Kidney (tissue), 14 donors: ENCODE data around the gene PMIS2. TPM values are rescaled to one million over a fixed set of nuclear protein-coding genes. Genes with fewer than 3 reads are reported as not detected.

ENCODE experiments used
- DNase-seq, 5 donors: peaks; one replicate each; pipeline ENCODE4 v3.0.0-alpha.2; 2013 to 2020
- FAIRE-seq: peaks from 2 replicates; lab custom pipeline; 2012; peaks lifted over from hg19 to GRCh38; lab: Jason Lieb, UNC
- H3K27ac ChIP-seq, 2 donors: one replicate each; pipeline ENCODE4 v1.7.0; 2013; ENCODE audit warnings: low read depth in 2 of 2, low read length in 2 of 2, inconsistent platforms in 1 of 2
- H3K27me3 ChIP-seq: one replicate; pipeline ENCODE4 v1.7.1; 2013; ENCODE audit warnings: low read length, inconsistent platforms; ENCODE audit not compliant: control insufficient read depth, insufficient read depth
- H3K36me3 ChIP-seq, 3 donors: one replicate each; pipeline versions ENCODE4 v1.7.0 to v1.7.1; 2013; ENCODE audit warnings: low read length in 3 of 3, control low read depth in 1 of 3, inconsistent platforms in 1 of 3; ENCODE audit not compliant: insufficient read depth in 3 of 3, control insufficient read depth in 2 of 3
- H3K4me1 ChIP-seq, 3 donors: one replicate each; pipeline versions ENCODE4 v1.7.0 to v1.7.1; 2013; ENCODE audit warnings: low read length in 3 of 3, inconsistent platforms in 1 of 3, low read depth in 1 of 3; ENCODE audit not compliant: control insufficient read depth in 2 of 3, insufficient read depth in 2 of 3
- H3K4me3 ChIP-seq, 3 donors: one replicate each; pipeline versions ENCODE4 v1.7.0 to v1.8.1; 2013; ENCODE audit warnings: low read length in 3 of 3, control low read depth in 1 of 3, inconsistent platforms in 1 of 3
- H3K9ac ChIP-seq, 3 donors: one replicate each; pipeline versions ENCODE4 v1.7.0 to v1.7.1; 2013; ENCODE audit warnings: low read length in 3 of 3, control low read depth in 1 of 3, inconsistent platforms in 1 of 3
- H3K9me3 ChIP-seq, 3 donors: one replicate each; pipeline versions ENCODE4 v1.7.0 to v1.7.1; 2013; ENCODE audit warnings: low read length in 3 of 3, control low read depth in 1 of 3, inconsistent platforms in 1 of 3; ENCODE audit not compliant: control insufficient read depth in 2 of 3, insufficient read depth in 1 of 3
- CTCF ChIP-seq: IDR thresholded peaks from 3 replicates; pipeline ENCODE4 v1.5.1; 2012; ENCODE audit warnings: mild to moderate bottlenecking, moderate library complexity, borderline replicate concordance; ENCODE audit not compliant: insufficient read depth; ENCODE audit errors: extremely low read depth
- intact Hi-C: fragments of 100-400 bp; cut with DNase I; formaldehyde crosslinking; loops from one replicate; pipeline ENCODE4 v1.11.1; 2022
- polyA plus RNA-seq: library from polyadenylated mRNA; stranded (reverse); fragments of 350-450 nt; fragmentation: Illumina TruSeq; extraction: RNeasy Lipid Tissue Mini Kit (QIAGEN cat#74804); gene quantifications from one replicate; pipeline ENCODE4 v1.2.3, GENCODE V29; 2014; ENCODE audit warnings: low read depth, low replicate concordance; ENCODE audit not compliant: insufficient read depth
- total RNA-seq: library from RNA; stranded (reverse); fragmentation: NEBNext Ultra II Directional; extraction: Animal tissue kit (Norgen Biotek cat#: 25700); gene quantifications from one replicate; pipeline ENCODE4 v1.2.1, GENCODE V29; 2021
- donor health status: control.
- donor health status: control.
- donor health status: control.
- donor health status: control.
- donor health status: control.
- donor health status: DM: yes; HTN: yes; CAD: no.
- donor health status: Normal renal cell carcinoma (clear cell type).

The PMIS2 gene
- total and polyA plus RNA-seq, 2 donors from 2014 or later, result not detected

GRCh38 chr19:35609851-35610353, 23.9 kb downstream of the PMIS2 start:
- no peak for DNase-seq
- intact Hi-C loops, result no loop called here
- Histone ChIP-seq H3K36me3 (no peaks in the 10 kb centered on the region), H3K27ac (no peak overlapping the region), H3K27me3 (no peaks in the 10 kb centered on the region), H3K4me3 (no peak overlapping the region), H3K9me3 (no peaks in the 10 kb centered on the region), H3K9ac (no peak overlapping the region), H3K4me1 (peaks cover 0 to 12% (median 10%) of the 10 kb centered on the region in 3 donors)
- TF ChIP-seq CTCF, result no peak
- no peak for FAIRE-seq

- no peak for TF ChIP-seq CTCF
- H3K36me3 ChIP-seq, result peaks cover 0 to 2% (median 0%) of the 10 kb centered on the region in 3 donors
- no peak overlapping the region for H3K27ac ChIP-seq
- intact Hi-C loops, result no loop called here
- H3K9ac ChIP-seq, result peak overlapping the region; percentile 20 to 39 (median 34)
- H3K9me3 ChIP-seq, result no peaks in the 10 kb centered on the region
- H3K4me1 ChIP-seq, result peaks cover 0 to 12% (median 10%) of the 10 kb centered on the region in 3 donors
- no peaks in the 10 kb centered on the region for H3K27me3 ChIP-seq
- no peak for FAIRE-seq
- peak overlapping the region; percentile 40 to 97 (median 55) for H3K4me3 ChIP-seq
- no peak for DNase-seq
Observed at GRCh38 chr19:35612224-35612558, 26.2 kb downstream of the PMIS2 start.

DNA sequence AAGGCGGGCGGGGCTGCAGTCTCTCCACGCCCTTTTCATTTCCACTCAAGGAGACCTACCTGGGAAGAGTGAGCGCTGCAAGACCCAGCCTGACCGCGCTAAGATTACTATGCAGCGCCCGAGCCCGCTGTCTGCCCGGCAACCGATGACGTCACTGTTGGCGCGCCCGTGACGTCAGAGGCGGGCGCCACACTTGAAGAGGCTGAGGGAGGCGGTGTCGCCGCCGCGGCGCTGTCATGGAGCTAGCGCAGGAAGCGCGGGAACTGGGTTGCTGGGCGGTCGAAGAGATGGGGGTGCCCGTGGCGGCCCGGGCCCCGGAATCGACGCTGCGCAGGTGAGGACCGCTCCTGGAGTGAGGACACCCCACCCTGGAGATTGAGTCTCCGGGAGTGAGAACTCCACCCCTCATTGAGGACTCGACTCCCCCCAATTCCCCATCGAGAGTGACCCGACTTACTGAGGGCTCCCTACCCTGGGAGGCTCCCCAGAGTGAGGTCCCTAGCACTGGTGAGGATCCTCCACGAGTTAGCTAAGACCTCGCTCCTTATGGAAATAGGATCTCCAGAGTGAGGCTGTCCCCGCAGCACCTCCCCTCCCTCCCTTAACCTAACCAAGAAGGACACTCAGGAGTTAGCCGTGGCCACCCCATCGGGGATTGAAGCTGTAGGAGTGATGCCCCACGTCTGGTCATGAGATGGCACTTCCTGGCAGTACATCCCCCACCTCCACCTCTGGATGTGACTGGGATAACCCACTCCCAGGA, 26.8 kb downstream of the PMIS2 start, which contains the start of gene HAUS5:
TSS of gene HAUS5 (plus strand) at position 177 of the 763 bp plus-strand sequence. CDS start at position 237, 60 bp downstream.
- FAIRE-seq, result peak; percentile 89
- Histone ChIP-seq H3K4me1 (peaks cover 0 to 12% (median 10%) of the 10 kb centered on the region in 3 donors), H3K36me3 (peaks cover 0 to 2% (median 0%) of the 10 kb centered on the region in 3 donors), H3K27ac (no peak within 1 kb of the TSS), H3K4me3 (peak within 1 kb of the TSS; percentile 64 to 97 (median 89)), H3K9me3 (no peaks in the 10 kb centered on the region), H3K9ac (peak within 1 kb of the TSS; percentile 68 to 99 (median 98)), H3K27me3 (no peaks in the 10 kb centered on the region)
- intact Hi-C loops, result no loop called here
- peak; percentile 27 for TF ChIP-seq CTCF
- DNase-seq, result peak; percentile 96 to 98 (median 97)
